GM12878 (cell line): ENCODE data around the gene PARM1. TPM values are rescaled to one million over a fixed set of nuclear protein-coding genes. Genes with fewer than 3 reads are reported as not detected.
A peak's percentile ranks its signal among the peaks of the same experiment; 100 is the strongest.

Source experiments
- ATAC-seq: fragments of 200-7000 bp; cut with Tn5 transposase; 3 replicates; pipeline ENCODE4 v1.9.1; 2020; ENCODE audit warnings: mild to moderate bottlenecking, moderate library complexity
- BruUV-seq: library from RNA; stranded (reverse); fragments of 400-500 nt; replicated peaks from 2 replicates; lab custom pipeline; 2021; lab: Mats Ljungman, UMichigan
- CTCF ChIA-PET: fragments of 300-600 bp; sonication (Branson Sonifier 250); formaldehyde crosslinking; extraction: SDS; loops from one replicate; lab custom pipeline; 2021; ENCODE audit warnings: inconsistent platforms; lab: Yijun Ruan, JAX
- POLR2A ChIA-PET: fragments of 350-600 bp; formaldehyde crosslinking; extraction: SDS; loops from one replicate; lab custom pipeline; 2021; ENCODE audit warnings: inconsistent platforms; lab: Charles Lee
- RAD21 ChIA-PET: fragments of 300-600 bp; sonication (Branson Sonifier 250); formaldehyde crosslinking; loops from one replicate; lab custom pipeline; 2023; ENCODE audit warnings: antibody characterized with exemption; ENCODE audit not compliant: unreplicated experiment; lab: Charles Lee
- SMC1A ChIA-PET: fragments of 300-600 bp; sonication (Branson Sonifier 250); formaldehyde crosslinking; loops from one replicate; lab custom pipeline; 2023; ENCODE audit not compliant: unreplicated experiment, uncharacterized antibody; lab: Charles Lee
- DNase-seq: peaks from one replicate; pipeline ENCODE4 v3.0.0-alpha.2; 2011; ENCODE audit warnings: low read depth, low spot score
- FAIRE-seq: peaks from 3 replicates; lab custom pipeline; 2011; peaks lifted over from hg19 to GRCh38; lab: Jason Lieb, UNC
- H2AFZ ChIP-seq: 2 replicates; pipeline ENCODE4 v1.6.0; 2011; ENCODE audit warnings: low read depth, low read length, control low read depth; ENCODE audit not compliant: control insufficient read depth
- H3K27ac ChIP-seq: 2 replicates; pipeline ENCODE4 v1.5.1; 2011; ENCODE audit warnings: control low read depth; ENCODE audit not compliant: control insufficient read depth, insufficient read depth
- H3K27me3 ChIP-seq, 2 experiments: replicated peaks in 1 of 2; 2 replicates each; pipeline versions ENCODE4 v1.6.0 to v1.6.1; 2011; ENCODE audit warnings: low read length in 1 of 2; ENCODE audit not compliant: control insufficient read depth in 2 of 2, insufficient read depth in 2 of 2
- H3K36me3 ChIP-seq, 2 experiments: 2 replicates each; pipeline ENCODE4 v1.5.1; 2011; ENCODE audit warnings: low read length in 1 of 2; ENCODE audit not compliant: control insufficient read depth in 2 of 2, insufficient read depth in 2 of 2
- H3K4me1 ChIP-seq: 2 replicates; pipeline ENCODE4 v1.6.1; 2011; ENCODE audit warnings: mild to moderate bottlenecking, low read length, moderate library complexity, mixed read lengths; ENCODE audit not compliant: control insufficient read depth, insufficient read depth
- H3K4me2 ChIP-seq: 2 replicates; pipeline ENCODE4 v1.6.0; 2011; ENCODE audit warnings: control low read depth; ENCODE audit not compliant: control insufficient read depth, insufficient read depth
- H3K4me3 ChIP-seq: fragments of 200-600 bp; sonication (generic); 2 replicates; pipeline ENCODE4 v1.5.1; 2016
- H3K79me2 ChIP-seq: 2 replicates; pipeline ENCODE4 v1.6.0; 2011; ENCODE audit warnings: low read length; ENCODE audit not compliant: control insufficient read depth, insufficient read depth
- H3K9ac ChIP-seq: 2 replicates; pipeline ENCODE4 v1.8.0; 2011; ENCODE audit warnings: low read length, control low read depth, mixed read lengths; ENCODE audit not compliant: control insufficient read depth, insufficient read depth
- H3K9me3 ChIP-seq: replicated peaks from 3 replicates; pipeline ENCODE4 v1.5.1; 2011; ENCODE audit warnings: mild to moderate bottlenecking, low read length; ENCODE audit not compliant: control insufficient read depth, insufficient read depth
- H4K20me1 ChIP-seq: 2 replicates; pipeline ENCODE4 v1.6.0; 2011; ENCODE audit not compliant: control insufficient read depth, insufficient read depth
- BCL11A ChIP-seq: IDR thresholded peaks from 2 replicates; pipeline ENCODE4 v1.6.1; 2011; ENCODE audit warnings: low read depth, low read length
- EGR1 ChIP-seq, 2 experiments: IDR thresholded peaks; 1 replicate in 1 of 2; 2 replicates in 1 of 2; pipeline ENCODE4 v1.6.1; 2011 to 2012; ENCODE audit warnings: low read depth in 2 of 2, low read length in 2 of 2, borderline replicate concordance in 1 of 2, mild to moderate bottlenecking in 1 of 2, moderate library complexity in 1 of 2
- IRF4 ChIP-seq: IDR thresholded peaks from 2 replicates; pipeline ENCODE4 v1.6.1; 2011; ENCODE audit warnings: low read depth, low read length
- KLF5 ChIP-seq: fragments of 450-650 bp; IDR thresholded peaks from 2 replicates; pipeline ENCODE4 v1.6.1; 2014; ENCODE audit warnings: mild to moderate bottlenecking; ENCODE audit not compliant: partially characterized antibody
- NR2C1 ChIP-seq: fragments of 450-650 bp; IDR thresholded peaks from 2 replicates; pipeline ENCODE4 v1.6.1; 2017; ENCODE audit warnings: antibody characterized with exemption, mild to moderate bottlenecking, moderate library complexity
- RCOR1 ChIP-seq: conservative IDR thresholded peaks from 2 replicates; pipeline ENCODE4 v1.6.1; 2012; ENCODE audit warnings: low read depth, low read length, improper control_type of control experiment
- RFX5 ChIP-seq: IDR thresholded peaks from 2 replicates; pipeline ENCODE4 v1.6.1; 2011; ENCODE audit warnings: low read depth, low read length, improper control_type of control experiment
- SIN3A ChIP-seq: IDR thresholded peaks from 2 replicates; pipeline ENCODE4 v1.6.1; 2012; ENCODE audit warnings: low read depth, low read length, improper control_type of control experiment
- SMAD5 ChIP-seq: IDR thresholded peaks from 2 replicates; pipeline ENCODE4 v1.6.1; 2016; ENCODE audit warnings: antibody characterized with exemption, low read depth
- SMARCA5 ChIP-seq: fragments of 450-650 bp; IDR thresholded peaks from 2 replicates; pipeline ENCODE4 v1.6.1; 2017; ENCODE audit warnings: mild to moderate bottlenecking
- SMC3 ChIP-seq: IDR thresholded peaks from 2 replicates; pipeline ENCODE4 v1.6.1; 2011; ENCODE audit warnings: low read length, improper control_type of control experiment, borderline replicate concordance
- SP1 ChIP-seq: IDR thresholded peaks from one replicate; pipeline ENCODE4 v1.6.1; 2011; ENCODE audit warnings: low read depth, low read length
- SUZ12 ChIP-seq: fragments of 200-600 bp; sonication (generic); IDR thresholded peaks from one replicate; pipeline ENCODE4 v1.6.1; 2018; ENCODE audit warnings: antibody characterized with exemption, mild to moderate bottlenecking; ENCODE audit not compliant: unreplicated experiment
- WRNIP1 ChIP-seq: IDR thresholded peaks from 2 replicates; pipeline ENCODE4 v1.6.1; 2011; ENCODE audit warnings: low read depth, low read length, improper control_type of control experiment, borderline replicate concordance
- WGBS: methylation state at CpG from one replicate; pipeline ENCODE4 v1.1.6; 2016; ENCODE audit warnings: low lambda C conversion rate; ENCODE audit not compliant: insufficient replicate concordance, insufficient coverage; ENCODE audit errors: missing lambda C conversion rate; 5-methylcytosine and 5-hydroxymethylcytosine counted together
- in situ Hi-C: fragments of 300-500 bp; cut with MboI; formaldehyde crosslinking; loops from 9 replicates; pipeline ENCODE4 v1.14.3; 2018; ENCODE audit warnings: mixed read lengths
- intact Hi-C: fragments of 100-400 bp; cut with micrococcal nuclease; formaldehyde crosslinking; loops from one replicate; pipeline ENCODE4 v1.14.2; 2022; ENCODE audit not compliant: unreplicated experiment
- polyA plus RNA-seq, 11 experiments: library from polyadenylated mRNA; depleted of rRNA in 4 of 11; unstranded in 6 of 11; stranded (reverse) in 5 of 11; fragments of >200 nt; fragmentation: Nextera tagmentation in 4 of 11; fragmentation: Illumina TruSeq in 1 of 11; extraction: Ambion mirVana in 4 of 11; extraction: Trizol in 1 of 11; gene quantifications; 1 replicate in 1 of 11; 2 replicates in 10 of 11; pipeline versions ENCODE4 v1.2.1 to v1.2.3, GENCODE V29; 2011 to 2016; ENCODE audit warnings: inconsistent platforms in 2 of 11, missing spikeins in 2 of 11, low read depth in 1 of 11
- total RNA-seq, 4 experiments: library from RNA; depleted of rRNA in 3 of 4; stranded (reverse); fragments of >200 nt in 3 of 4; fragmentation: Illumina TruSeq in 1 of 4; extraction: Trizol in 1 of 4; gene quantifications; 2 replicates each; pipeline versions ENCODE4 v1.2.1 to v1.2.3, GENCODE V29; 2013 to 2021
- TF ChIP-seq, protein P1 (sequence below): IDR thresholded peaks from 2 replicates; pipeline ENCODE4 v1.6.1; 2012; ENCODE audit warnings: improper control_type of control experiment, low read depth, low read length; ENCODE audit not compliant: insufficient replicate concordance
- TF ChIP-seq, protein P2 (sequence below): IDR thresholded peaks from 2 replicates; pipeline ENCODE4 v1.6.1; 2012; ENCODE audit warnings: low read depth, low read length, improper control_type of control experiment
- TF ChIP-seq, protein P3 (sequence below): fragments of 450-650 bp; IDR thresholded peaks from 2 replicates; pipeline ENCODE4 v1.6.1; 2017; ENCODE audit warnings: borderline replicate concordance

PARM1 gene
- total and polyA plus RNA-seq, 10 of the 15 experiments (the other 5 are each of a cell fraction or from before 2014, with no cell fraction given) = 13.9 to 56.2 (median 41.3) TPM

DNA sequence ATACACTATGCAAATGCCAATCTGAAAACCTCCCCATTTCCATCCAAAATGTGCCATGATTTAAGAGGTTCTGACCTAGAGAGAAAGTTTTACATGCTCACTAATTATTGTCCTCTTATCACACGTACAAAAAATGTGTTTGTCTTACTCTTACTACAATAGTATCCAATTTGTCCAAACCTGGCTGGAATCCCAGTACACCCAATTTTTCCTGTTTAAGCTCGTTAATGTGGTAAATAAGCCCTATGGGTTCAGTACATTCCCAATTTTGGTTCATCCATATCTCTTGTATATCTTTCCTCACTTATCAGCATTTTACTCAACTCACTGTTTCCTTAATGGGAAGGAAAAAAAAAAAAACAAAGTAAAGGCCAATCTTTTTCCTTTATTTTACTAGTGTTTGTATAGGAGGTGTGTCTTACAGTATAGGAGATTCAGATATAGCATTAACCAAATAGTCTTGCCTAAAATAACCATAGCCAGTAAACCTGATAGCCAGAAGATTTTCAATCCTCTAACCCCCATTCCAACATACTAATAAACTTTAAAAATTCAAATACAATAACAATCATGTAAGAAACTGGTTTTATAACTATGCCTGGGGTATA is 109.8 kb downstream of the PARM1 start (continued):
- TF ChIP-seq, protein P1, sequence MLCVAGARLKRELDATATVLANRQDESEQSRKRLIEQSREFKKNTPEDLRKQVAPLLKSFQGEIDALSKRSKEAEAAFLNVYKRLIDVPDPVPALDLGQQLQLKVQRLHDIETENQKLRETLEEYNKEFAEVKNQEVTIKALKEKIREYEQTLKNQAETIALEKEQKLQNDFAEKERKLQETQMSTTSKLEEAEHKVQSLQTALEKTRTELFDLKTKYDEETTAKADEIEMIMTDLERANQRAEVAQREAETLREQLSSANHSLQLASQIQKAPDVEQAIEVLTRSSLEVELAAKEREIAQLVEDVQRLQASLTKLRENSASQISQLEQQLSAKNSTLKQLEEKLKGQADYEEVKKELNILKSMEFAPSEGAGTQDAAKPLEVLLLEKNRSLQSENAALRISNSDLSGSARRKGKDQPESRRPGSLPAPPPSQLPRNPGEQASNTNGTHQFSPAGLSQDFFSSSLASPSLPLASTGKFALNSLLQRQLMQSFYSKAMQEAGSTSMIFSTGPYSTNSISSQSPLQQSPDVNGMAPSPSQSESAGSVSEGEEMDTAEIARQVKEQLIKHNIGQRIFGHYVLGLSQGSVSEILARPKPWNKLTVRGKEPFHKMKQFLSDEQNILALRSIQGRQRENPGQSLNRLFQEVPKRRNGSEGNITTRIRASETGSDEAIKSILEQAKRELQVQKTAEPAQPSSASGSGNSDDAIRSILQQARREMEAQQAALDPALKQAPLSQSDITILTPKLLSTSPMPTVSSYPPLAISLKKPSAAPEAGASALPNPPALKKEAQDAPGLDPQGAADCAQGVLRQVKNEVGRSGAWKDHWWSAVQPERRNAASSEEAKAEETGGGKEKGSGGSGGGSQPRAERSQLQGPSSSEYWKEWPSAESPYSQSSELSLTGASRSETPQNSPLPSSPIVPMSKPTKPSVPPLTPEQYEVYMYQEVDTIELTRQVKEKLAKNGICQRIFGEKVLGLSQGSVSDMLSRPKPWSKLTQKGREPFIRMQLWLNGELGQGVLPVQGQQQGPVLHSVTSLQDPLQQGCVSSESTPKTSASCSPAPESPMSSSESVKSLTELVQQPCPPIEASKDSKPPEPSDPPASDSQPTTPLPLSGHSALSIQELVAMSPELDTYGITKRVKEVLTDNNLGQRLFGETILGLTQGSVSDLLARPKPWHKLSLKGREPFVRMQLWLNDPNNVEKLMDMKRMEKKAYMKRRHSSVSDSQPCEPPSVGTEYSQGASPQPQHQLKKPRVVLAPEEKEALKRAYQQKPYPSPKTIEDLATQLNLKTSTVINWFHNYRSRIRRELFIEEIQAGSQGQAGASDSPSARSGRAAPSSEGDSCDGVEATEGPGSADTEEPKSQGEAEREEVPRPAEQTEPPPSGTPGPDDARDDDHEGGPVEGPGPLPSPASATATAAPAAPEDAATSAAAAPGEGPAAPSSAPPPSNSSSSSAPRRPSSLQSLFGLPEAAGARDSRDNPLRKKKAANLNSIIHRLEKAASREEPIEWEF = no peak
- TF ChIP-seq SMARCA5 = no peak
- no peak for TF ChIP-seq KLF5
- no peak for TF ChIP-seq SMC3
- TF ChIP-seq SP1 = no peak
- TF ChIP-seq, all 136 proteins: peak for 0

DNA sequence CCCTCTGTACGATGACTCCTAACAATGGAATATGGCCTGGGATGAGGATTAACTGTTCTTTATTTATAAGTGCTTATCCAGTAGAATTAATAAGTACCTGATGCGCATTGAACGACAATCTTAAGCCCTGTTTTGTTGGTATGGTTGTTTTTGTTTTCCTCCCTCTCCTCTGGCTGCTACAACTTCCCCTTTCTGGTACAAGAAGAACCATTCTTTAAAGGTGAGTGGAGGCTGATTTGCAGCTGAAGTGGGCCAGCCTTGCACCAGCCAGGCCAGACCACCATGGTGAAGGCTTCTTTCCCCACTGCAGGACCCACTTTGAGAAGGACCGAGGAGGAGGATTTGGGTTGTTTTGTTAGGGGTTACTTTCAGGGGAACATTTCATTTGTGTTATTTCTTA is 113.3 kb downstream of the PARM1 start:
- 81% methylated on average over 4 of the region's 4 CpGs for WGBS
- Histone ChIP-seq H4K20me1 (no peaks in the 10 kb centered on the region), H3K4me2 (no peak overlapping the region; the same call in 1 of the 2 replicates), H3K4me1 (no peaks in the 10 kb centered on the region), H2AFZ (no peak overlapping the region), H3K9ac (no peak overlapping the region), H3K27ac (no peak overlapping the region), H3K79me2 (no peaks in the 10 kb centered on the region), H3K36me3 (no peaks in the 10 kb centered on the region; a peak in 1 of 4 replicates), H3K27me3 (no peaks in the 10 kb centered on the region), H3K4me3 (no peak overlapping the region), H3K9me3 (no peaks in the 10 kb centered on the region)
- RAD21 ChIA-PET = no interaction called here
- ATAC-seq (peak; percentile 44; the same call in 2 of the 3 replicates), DNase-seq (no peak), FAIRE-seq (no peak)
- POLR2A ChIA-PET = no interaction called here
- no TSS peak for BruUV-seq
- CTCF ChIA-PET = interaction anchor here (0.6 to 1.6 kb wide), 5 partner anchors 21 to 244 kb away, joined by 3 to 4 read pairs (median 3); no protein-coding TSS in a partner anchor
- in situ Hi-C loops = no loop called here
- intact Hi-C loops = no loop called here
- SMC1A ChIA-PET = interaction anchor here (1.2 to 1.9 kb wide), 3 partner anchors 27 to 171 kb away, joined by 3 to 4 read pairs (median 4); no protein-coding TSS in a partner anchor
- TF ChIP-seq, protein P2, sequence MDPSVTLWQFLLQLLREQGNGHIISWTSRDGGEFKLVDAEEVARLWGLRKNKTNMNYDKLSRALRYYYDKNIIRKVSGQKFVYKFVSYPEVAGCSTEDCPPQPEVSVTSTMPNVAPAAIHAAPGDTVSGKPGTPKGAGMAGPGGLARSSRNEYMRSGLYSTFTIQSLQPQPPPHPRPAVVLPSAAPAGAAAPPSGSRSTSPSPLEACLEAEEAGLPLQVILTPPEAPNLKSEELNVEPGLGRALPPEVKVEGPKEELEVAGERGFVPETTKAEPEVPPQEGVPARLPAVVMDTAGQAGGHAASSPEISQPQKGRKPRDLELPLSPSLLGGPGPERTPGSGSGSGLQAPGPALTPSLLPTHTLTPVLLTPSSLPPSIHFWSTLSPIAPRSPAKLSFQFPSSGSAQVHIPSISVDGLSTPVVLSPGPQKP = no peak
- TF ChIP-seq SIN3A (no peak), RCOR1 (no peak), EGR1 (IDR thresholded peaks at IDR 0.05; ENCODE audit: borderline replicate concordance in 1 of 2, low read depth in 2 of 2, low read length in 2 of 2) (no peak), BCL11A (no peak), RFX5 (no peak), WRNIP1 (no peak), SMAD5 (no peak), IRF4 (no peak), SUZ12 (no peak), NR2C1 (no peak)
- TF ChIP-seq, protein P3, sequence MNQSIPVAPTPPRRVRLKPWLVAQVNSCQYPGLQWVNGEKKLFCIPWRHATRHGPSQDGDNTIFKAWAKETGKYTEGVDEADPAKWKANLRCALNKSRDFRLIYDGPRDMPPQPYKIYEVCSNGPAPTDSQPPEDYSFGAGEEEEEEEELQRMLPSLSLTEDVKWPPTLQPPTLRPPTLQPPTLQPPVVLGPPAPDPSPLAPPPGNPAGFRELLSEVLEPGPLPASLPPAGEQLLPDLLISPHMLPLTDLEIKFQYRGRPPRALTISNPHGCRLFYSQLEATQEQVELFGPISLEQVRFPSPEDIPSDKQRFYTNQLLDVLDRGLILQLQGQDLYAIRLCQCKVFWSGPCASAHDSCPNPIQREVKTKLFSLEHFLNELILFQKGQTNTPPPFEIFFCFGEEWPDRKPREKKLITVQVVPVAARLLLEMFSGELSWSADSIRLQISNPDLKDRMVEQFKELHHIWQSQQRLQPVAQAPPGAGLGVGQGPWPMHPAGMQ = no peak
